Mesothelial cell of epicardium (in vitro differentiated cells): ENCODE data around the gene LIMK1. TPM values are rescaled to one million over a fixed set of nuclear protein-coding genes. Genes with fewer than 3 reads are reported as not detected.
"Not testable (repeated sequence)": the region's sequence is repeated elsewhere in the genome, so short reads cannot be mapped to it uniquely, and the experiment has no call there.

Experiments used
- DNase-seq, 2 experiments: peaks; one replicate each; pipeline ENCODE4 v3.0.0; 2021; ENCODE audit warnings: low spot score in 2 of 2; ENCODE audit not compliant: unreplicated experiment in 2 of 2
- H3K27ac Mint-ChIP-seq: 2 replicates; pipeline ENCODE4 v1.8.0; 2021; ENCODE audit warnings: mixed read lengths
- H3K27me3 Mint-ChIP-seq: 2 replicates; pipeline ENCODE4 v1.8.0; 2021; ENCODE audit warnings: low read depth, mixed read lengths
- H3K36me3 Mint-ChIP-seq: 2 replicates; pipeline ENCODE4 v1.8.0; 2021; ENCODE audit warnings: mixed read lengths
- H3K4me1 Mint-ChIP-seq: 2 replicates; pipeline ENCODE4 v1.8.0; 2021; ENCODE audit warnings: mixed read lengths
- H3K4me3 Mint-ChIP-seq: 2 replicates; pipeline ENCODE4 v1.8.0; 2021; ENCODE audit warnings: mild to moderate bottlenecking, moderate library complexity, mixed read lengths
- H3K9me3 Mint-ChIP-seq: 2 replicates; pipeline ENCODE4 v1.8.0; 2021; ENCODE audit warnings: mixed read lengths
- CTCF ChIP-seq: fragments of 200-600 bp; sonication (generic); IDR thresholded peaks from one replicate; pipeline ENCODE4 v1.5.0; 2021; ENCODE audit warnings: antibody characterized with exemption; ENCODE audit not compliant: unreplicated experiment
- total RNA-seq: library from RNA; stranded (reverse); gene quantifications from 3 replicates; pipeline ENCODE4 v1.2.1, GENCODE V29; 2021

Gene LIMK1
- total RNA-seq, 1 donor from 2014 or later: 54.6 TPM

GRCh38 chr7:74165867-74166593, 82.4 kb downstream of the LIMK1 start:
- H3K4me1 Mint-ChIP-seq: peaks cover 5% of the 10 kb centered on the region
- no peaks in the 10 kb centered on the region for H3K27me3 Mint-ChIP-seq
- no peak overlapping the region for H3K4me3 Mint-ChIP-seq
- H3K27ac Mint-ChIP-seq: no peak overlapping the region
- no peak for TF ChIP-seq CTCF
- DNase-seq: no peak
- peaks cover 7% of the 10 kb centered on the region for H3K36me3 Mint-ChIP-seq
- H3K9me3 Mint-ChIP-seq: peaks cover 4% of the 10 kb centered on the region

- not testable (repeated sequence) for DNase-seq, H3K27me3 Mint-ChIP-seq, H3K4me3 Mint-ChIP-seq, H3K36me3 Mint-ChIP-seq, H3K4me1 Mint-ChIP-seq, H3K9me3 Mint-ChIP-seq, H3K27ac Mint-ChIP-seq
These were observed 83.7 kb downstream of the LIMK1 start for GRCh38 chr7:74167324-74167723.

Other genes with a start within 250 kb of the LIMK1 start
- 7.9 to 11.4 TPM (median 8.7 TPM) in 3 replicates for gene METTL27, start 241.3 kb upstream of the LIMK1 start, total RNA-seq
- gene TMEM270, start 222.6 kb upstream of the LIMK1 start, total RNA-seq: not detected in 3 replicates
- 32.9 to 37.4 TPM (median 33.2 TPM) in 3 replicates for gene ELN, start 55.6 kb upstream of the LIMK1 start, total RNA-seq
- 264 to 270 TPM (median 267 TPM) in 3 replicates for gene EIF4H, start 90.6 kb downstream of the LIMK1 start, total RNA-seq
- gene LAT2, start 126.2 kb downstream of the LIMK1 start, total RNA-seq: 0.34 to 1.0 TPM (median 0.51 TPM) in 3 replicates
- 25.8 to 30.0 TPM (median 25.8 TPM) in 3 replicates for gene RFC2, start 170.6 kb downstream of the LIMK1 start, total RNA-seq
- gene CLIP2, start 205.6 kb downstream of the LIMK1 start, total RNA-seq: 34.1 to 40.8 TPM (median 40.2 TPM) in 3 replicates